ENCODE measurements around the gene TMEM270.
"Not testable (repeated sequence)": the region's sequence is repeated elsewhere in the genome, so short reads cannot be mapped to it uniquely, and the experiment has no call there.

Gene TMEM270

GRCh38 chr7:73861305-73861704 lies 346 bp downstream of the TMEM270 start:
- DNase-seq = no peak

- DNase-seq = no peak
Measured at GRCh38 chr7:73864981-73865711, 4.2 kb downstream of the TMEM270 start.

GRCh38 chr7:73865738-73866445 lies 4.9 kb downstream of the TMEM270 start:
- peak; percentile 28 for DNase-seq

- no peak for DNase-seq
Measured at GRCh38 chr7:73866446-73866767, 5.4 kb downstream of the TMEM270 start.

- no peak for DNase-seq
Measured at GRCh38 chr7:73869011-73869798, 8.2 kb downstream of the TMEM270 start.

GRCh38 chr7:73870041-73870492 lies 9.1 kb downstream of the TMEM270 start:
- DNase-seq = no peak

- DNase-seq = no peak
Measured at GRCh38 chr7:73871163-73872011, 10.4 kb downstream of the TMEM270 start.

GRCh38 chr7:73872056-73872908 lies 11.3 kb downstream of the TMEM270 start:
- DNase-seq = no peak

- no peak for DNase-seq
Measured at GRCh38 chr7:73876361-73876760, 15.4 kb downstream of the TMEM270 start.

- DNase-seq = no peak
Measured at GRCh38 chr7:73876973-73877372, 16.0 kb downstream of the TMEM270 start.

- DNase-seq = no peak
Measured at GRCh38 chr7:73879977-73880681, 19.2 kb downstream of the TMEM270 start.

GRCh38 chr7:73880755-73881328 lies 19.9 kb downstream of the TMEM270 start:
- no peak for DNase-seq

- no peak for DNase-seq
Measured at GRCh38 chr7:73881352-73882046, 20.5 kb downstream of the TMEM270 start.

GRCh38 chr7:73882047-73882402 lies 21.1 kb downstream of the TMEM270 start:
- DNase-seq = no peak

- not testable (repeated sequence) for DNase-seq
Measured at GRCh38 chr7:73884867-73885422, 24.0 kb downstream of the TMEM270 start.

- DNase-seq = no peak
Measured at GRCh38 chr7:73885433-73885974, 24.5 kb downstream of the TMEM270 start.

- DNase-seq = no peak
Measured at GRCh38 chr7:73885975-73886798, 25.2 kb downstream of the TMEM270 start.

GRCh38 chr7:73887762-73888161 lies 26.8 kb downstream of the TMEM270 start:
- DNase-seq = no peak

- DNase-seq = no peak
Measured at GRCh38 chr7:73888959-73889358, 28.0 kb downstream of the TMEM270 start.
